ENCODE data around the gene SKI.
A peak's percentile ranks its signal among the peaks of the same experiment; 100 is the strongest.

SKI gene

DNA sequence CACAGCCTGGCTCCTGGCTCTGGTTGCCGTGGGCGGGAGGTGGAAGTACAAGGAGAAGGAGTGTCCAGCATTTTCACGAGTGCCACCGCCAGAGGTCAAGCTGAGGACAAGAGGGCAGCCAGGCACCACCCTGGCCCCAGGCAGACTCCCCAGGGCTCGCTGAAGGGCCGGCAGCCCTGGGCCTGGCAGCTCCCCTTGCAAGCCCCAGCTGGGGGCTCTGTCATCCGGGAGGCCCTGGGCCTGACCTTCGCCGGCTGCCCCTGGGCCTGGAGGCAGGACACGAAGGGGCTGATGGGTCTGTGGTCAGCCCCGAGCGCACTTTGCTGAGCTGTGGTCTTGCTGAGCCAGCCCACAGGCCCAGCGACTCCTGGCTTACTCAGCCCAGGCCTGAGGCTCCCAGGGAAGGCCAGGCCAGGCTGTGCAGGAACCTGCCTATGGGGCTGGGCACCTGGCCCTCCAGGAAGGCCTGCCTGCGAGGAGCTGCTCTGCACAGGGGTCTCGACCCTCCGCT is 88.4 kb downstream of the SKI start:
- no peak overlapping the region for H3K4me3 ChIP-seq
- H3K27ac ChIP-seq, result peak overlapping the region; percentile 84 to 93
- no peak for DNase-seq (ENCODE audit: low spot score)
- TF ChIP-seq, protein P1, sequence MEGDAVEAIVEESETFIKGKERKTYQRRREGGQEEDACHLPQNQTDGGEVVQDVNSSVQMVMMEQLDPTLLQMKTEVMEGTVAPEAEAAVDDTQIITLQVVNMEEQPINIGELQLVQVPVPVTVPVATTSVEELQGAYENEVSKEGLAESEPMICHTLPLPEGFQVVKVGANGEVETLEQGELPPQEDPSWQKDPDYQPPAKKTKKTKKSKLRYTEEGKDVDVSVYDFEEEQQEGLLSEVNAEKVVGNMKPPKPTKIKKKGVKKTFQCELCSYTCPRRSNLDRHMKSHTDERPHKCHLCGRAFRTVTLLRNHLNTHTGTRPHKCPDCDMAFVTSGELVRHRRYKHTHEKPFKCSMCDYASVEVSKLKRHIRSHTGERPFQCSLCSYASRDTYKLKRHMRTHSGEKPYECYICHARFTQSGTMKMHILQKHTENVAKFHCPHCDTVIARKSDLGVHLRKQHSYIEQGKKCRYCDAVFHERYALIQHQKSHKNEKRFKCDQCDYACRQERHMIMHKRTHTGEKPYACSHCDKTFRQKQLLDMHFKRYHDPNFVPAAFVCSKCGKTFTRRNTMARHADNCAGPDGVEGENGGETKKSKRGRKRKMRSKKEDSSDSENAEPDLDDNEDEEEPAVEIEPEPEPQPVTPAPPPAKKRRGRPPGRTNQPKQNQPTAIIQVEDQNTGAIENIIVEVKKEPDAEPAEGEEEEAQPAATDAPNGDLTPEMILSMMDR (IDR thresholded peaks at IDR 0.05), result no peak

DNA sequence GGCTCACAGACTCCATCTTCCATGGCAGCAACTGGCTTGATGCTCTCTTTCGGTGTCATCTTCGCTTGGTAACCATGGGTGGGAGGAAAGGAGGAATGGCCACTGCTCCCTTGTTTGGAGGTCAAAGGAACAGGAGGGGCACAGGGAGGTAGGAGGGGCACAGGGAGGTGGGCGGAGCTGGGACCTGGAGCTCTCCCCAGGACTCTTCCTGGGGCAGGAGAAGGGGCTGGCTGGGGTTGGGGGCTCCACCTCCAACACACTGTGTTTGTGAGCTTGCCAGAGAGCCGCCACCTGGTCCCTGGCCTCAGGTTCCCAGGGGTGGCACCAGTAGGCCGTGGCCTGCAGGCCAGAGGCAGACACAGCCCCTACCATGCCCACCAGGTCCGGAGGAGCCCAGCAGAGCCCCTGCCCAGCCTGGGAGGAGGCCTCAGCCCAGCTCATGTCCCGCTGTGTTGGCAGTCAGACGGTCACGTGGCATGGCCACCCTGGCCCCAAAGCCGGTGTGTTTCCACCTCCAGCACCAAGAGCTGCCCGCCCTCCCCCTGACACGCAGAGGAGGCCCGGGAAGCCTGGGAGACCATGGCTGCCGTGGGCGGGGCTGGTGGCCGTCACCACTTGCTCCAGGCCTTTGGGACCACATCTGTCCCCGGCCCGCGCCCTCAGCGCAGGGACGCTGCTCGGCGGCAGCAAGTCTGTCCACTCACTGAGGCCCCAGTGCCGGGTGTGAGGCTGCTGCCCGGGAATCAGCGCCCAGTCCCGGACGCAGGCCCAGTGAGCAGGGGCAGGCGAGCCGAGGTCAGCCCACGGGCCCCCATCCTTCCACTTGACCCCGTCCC is 89.3 kb downstream of the SKI start:
- TF ChIP-seq, protein P1 (IDR thresholded peaks at IDR 0.05), result no peak
- DNase-seq (ENCODE audit: low spot score), result no peak
- H3K27ac ChIP-seq, result peak overlapping the region; percentile 84 to 93
- H3K4me3 ChIP-seq, result no peak overlapping the region

DNA sequence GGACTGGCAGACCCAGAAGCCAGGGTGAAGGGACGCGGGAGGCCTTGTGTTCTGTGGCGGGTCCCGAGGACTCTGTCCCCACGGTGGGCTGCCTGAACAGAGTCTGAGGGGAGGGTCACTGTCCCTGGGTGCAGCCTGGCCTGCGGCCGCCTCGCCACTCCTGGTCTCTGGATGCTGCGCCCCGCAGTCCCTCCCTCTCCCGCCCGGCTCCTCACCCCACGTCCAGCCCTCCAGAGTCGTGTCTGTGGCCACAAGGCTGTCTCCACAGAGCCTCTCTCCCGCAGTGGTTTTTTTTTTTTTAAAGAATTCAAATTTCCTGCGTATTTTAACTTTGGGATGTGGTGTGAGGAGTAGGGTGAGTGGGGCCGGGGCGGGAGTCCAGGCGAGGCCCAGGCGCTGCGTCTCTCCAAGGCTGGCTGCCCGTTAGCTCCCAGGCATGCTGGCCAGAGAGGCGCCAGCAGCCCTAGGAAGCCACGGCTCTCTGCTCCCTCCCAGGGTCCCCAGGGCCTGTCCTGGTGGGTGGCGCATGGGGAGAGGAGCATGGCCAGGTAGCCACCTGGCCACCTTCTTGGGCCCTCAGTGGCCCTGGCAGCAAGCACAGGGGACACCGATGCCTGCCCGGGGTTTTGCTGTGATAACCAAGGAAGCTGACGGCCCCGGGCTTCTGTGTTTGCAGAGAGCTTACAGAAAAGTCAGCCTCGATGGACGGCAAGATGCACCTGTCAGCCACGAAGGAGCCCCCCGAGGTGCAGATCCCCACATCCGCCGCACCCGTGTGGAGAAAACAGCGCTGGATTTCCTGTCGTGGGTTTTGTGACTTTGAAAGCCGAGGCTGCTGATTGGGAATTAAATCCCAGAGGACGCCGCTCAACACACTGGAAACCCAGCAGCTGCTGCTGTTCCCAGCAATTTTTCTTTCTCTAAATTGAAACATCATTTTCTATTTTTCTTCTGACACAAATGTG is 90.5 kb downstream of the SKI start:
- peak overlapping the region in 1 of 2 donors; percentile 93 for H3K27ac ChIP-seq
- H3K4me3 ChIP-seq, result no peak overlapping the region
- TF ChIP-seq, protein P1 (IDR thresholded peaks at IDR 0.05), result no peak
- DNase-seq (ENCODE audit: low spot score), result no peak

DNA sequence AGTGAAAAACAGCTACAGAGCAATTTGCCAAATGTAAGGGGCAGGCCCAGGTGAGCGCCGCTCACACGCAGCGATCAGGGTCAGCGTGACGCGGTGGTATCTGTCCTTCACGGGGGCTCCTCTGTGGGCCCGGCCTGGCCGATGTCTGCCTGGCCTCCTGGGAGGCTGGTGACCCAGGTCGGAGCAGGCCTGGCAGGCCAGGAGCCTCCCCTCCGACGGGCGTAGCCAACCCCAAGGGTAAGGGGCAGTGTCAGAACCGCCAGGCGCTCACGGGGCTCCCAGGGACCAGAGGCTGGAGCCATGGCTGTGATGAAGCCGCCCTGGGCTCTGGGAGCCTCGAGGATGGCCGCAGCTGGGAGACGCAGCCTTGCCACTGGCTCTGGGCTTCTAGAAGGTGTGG is 91.2 kb downstream of the SKI start:
- Histone ChIP-seq H3K4me3 (no peak overlapping the region), H3K27ac (peak overlapping the region in 1 of 2 donors; percentile 67)
- TF ChIP-seq, protein P1 (IDR thresholded peaks at IDR 0.05), result no peak
- DNase-seq (ENCODE audit: low spot score), result no peak

DNA sequence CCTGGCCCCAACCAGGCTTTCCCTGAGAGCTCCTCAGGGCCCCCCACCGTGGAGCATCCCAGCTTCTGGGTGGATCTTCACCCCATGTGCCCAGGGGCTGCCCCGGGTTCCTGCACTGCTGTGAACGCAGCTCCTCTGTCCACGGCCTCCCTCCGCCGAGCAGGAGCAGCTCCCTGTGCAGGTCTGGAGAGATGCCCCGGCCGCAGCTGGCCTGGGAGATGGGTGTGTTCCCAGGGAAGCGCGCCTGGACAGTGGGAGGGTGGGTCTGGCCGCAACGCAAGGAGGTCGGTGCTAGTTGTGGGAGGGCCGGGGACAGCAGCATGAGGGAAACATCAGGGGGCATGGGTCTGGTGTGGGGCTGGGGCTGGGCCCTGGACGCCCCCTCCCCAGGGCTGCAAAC is 91.9 kb downstream of the SKI start:
- Histone ChIP-seq H3K27ac (peak overlapping the region in 1 of 2 donors; percentile 97), H3K4me3 (no peak overlapping the region)
- TF ChIP-seq, protein P1 (IDR thresholded peaks at IDR 0.05), result no peak
- no peak for DNase-seq (ENCODE audit: low spot score)

DNA sequence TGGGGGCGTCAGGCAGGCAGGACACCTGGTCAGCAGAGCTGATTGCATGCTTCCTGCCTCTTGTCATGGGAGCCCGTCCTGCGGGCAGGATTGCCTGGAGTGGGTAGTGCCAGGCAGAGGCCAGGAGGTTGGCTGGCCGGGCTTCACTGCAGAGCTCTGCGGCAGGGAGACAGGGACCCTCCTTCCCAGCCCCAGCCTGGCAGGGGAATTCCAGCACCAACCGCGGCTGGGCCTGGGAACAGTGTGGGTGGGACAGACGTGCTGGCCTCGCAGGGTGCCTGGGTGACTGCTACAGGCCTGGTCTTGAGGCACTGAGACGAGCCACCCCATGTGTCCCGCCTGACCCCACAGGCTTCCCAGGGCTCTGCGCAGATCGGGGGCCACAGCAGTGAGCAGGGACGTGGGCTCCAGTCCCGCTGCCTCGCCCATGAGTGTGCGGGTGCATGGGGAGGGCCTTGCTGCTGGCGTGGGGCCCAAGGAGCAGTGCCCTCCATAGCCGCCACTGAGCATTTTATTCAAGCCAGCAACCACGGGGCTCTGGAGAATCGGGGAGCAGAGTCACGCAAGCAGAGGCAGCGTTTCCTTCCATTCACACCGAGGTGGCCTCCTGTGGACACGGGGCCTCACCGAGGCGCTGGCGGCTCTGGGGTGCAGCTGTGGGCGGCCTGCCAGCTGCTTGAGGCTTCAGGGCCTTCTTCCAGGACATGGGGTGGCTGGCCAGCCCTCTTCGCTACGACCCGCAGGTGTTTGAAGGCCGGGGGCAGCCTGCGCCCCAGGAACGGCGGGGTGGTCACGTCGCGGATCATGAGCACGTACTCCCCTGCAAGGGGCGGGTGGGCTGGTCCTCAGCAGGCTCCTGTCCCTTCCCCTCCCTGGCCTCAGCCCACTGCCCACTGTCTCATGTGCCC is 92.9 kb downstream of the SKI start:
- peak overlapping the region; percentile 20 for H3K4me3 ChIP-seq
- TF ChIP-seq, protein P1 (IDR thresholded peaks at IDR 0.05), result no peak
- peak overlapping the region; percentile 78 to 97 for H3K27ac ChIP-seq
- DNase-seq (ENCODE audit: low spot score), result no peak
